ENCODE measurements around the gene RUSF1.

DNA sequence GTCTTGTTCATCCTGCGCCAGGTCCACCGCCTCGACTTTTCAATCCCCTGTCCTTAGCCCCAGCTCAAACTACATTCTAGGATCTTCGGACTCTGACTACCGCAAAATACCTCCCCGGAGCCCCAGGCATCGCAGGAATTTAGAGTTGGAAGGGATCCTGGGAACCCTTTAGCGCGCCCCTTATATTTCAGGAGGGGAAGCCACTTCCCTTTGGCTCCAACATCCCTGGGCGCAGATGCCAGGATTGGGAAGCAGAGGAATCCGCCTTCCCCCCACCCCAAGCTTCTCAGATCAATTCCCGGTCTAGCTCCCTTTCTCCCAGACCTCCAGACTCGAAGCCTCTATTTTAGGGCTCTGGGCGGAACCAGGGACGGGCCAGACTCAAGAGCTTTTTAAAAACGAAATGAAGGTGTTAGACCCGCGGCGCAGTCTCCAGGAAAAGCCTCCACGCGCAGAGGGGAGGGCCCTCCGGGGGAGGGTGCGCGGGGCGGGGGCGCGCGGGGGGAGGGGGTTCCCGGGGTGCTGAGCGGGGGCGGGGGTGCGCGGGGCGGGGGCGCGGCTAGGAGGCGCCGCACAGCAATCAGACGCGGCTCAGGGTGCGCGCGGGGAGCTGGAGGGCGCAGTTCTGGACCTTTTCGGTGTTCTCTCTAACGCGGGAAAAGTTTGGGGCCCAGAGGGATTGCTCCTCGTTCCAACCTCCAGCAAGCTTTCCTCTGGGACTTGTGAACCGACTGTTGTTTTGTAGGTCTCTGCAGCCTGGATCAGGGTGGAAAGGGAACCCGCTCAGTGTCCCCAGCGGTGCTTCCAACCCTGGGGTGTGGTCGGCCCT lies 21.1 kb upstream of the RUSF1 start:
- no peak for TF ChIP-seq CEBPB (IDR thresholded peaks at IDR 0.05)
- TF ChIP-seq ZBTB7A (IDR thresholded peaks at IDR 0.05; ENCODE audit: low read depth), result no peak
- TF ChIP-seq, protein P1, sequence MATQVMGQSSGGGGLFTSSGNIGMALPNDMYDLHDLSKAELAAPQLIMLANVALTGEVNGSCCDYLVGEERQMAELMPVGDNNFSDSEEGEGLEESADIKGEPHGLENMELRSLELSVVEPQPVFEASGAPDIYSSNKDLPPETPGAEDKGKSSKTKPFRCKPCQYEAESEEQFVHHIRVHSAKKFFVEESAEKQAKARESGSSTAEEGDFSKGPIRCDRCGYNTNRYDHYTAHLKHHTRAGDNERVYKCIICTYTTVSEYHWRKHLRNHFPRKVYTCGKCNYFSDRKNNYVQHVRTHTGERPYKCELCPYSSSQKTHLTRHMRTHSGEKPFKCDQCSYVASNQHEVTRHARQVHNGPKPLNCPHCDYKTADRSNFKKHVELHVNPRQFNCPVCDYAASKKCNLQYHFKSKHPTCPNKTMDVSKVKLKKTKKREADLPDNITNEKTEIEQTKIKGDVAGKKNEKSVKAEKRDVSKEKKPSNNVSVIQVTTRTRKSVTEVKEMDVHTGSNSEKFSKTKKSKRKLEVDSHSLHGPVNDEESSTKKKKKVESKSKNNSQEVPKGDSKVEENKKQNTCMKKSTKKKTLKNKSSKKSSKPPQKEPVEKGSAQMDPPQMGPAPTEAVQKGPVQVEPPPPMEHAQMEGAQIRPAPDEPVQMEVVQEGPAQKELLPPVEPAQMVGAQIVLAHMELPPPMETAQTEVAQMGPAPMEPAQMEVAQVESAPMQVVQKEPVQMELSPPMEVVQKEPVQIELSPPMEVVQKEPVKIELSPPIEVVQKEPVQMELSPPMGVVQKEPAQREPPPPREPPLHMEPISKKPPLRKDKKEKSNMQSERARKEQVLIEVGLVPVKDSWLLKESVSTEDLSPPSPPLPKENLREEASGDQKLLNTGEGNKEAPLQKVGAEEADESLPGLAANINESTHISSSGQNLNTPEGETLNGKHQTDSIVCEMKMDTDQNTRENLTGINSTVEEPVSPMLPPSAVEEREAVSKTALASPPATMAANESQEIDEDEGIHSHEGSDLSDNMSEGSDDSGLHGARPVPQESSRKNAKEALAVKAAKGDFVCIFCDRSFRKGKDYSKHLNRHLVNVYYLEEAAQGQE (IDR thresholded peaks at IDR 0.05; ENCODE audit: low read depth), result no peak
- TF ChIP-seq NFIC (IDR thresholded peaks at IDR 0.05), result no peak
- TF ChIP-seq EP300 (IDR thresholded peaks at IDR 0.05; ENCODE audit: borderline replicate concordance), result no peak
- TF ChIP-seq, protein P2, sequence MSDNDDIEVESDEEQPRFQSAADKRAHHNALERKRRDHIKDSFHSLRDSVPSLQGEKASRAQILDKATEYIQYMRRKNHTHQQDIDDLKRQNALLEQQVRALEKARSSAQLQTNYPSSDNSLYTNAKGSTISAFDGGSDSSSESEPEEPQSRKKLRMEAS (IDR thresholded peaks at IDR 0.05), result no peak
- TF ChIP-seq RAD21 (IDR thresholded peaks at IDR 0.05; ENCODE audit: low read depth), result no peak
- no peak for TF ChIP-seq YY1 (IDR thresholded peaks at IDR 0.05; ENCODE audit: low read depth)
- TF ChIP-seq, protein P3, sequence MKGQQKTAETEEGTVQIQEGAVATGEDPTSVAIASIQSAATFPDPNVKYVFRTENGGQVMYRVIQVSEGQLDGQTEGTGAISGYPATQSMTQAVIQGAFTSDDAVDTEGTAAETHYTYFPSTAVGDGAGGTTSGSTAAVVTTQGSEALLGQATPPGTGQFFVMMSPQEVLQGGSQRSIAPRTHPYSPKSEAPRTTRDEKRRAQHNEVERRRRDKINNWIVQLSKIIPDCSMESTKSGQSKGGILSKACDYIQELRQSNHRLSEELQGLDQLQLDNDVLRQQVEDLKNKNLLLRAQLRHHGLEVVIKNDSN (IDR thresholded peaks at IDR 0.05), result no peak
- no peak for TF ChIP-seq TAF1 (IDR thresholded peaks at IDR 0.05; ENCODE audit: low read depth)
- no peak for TF ChIP-seq TCF12 (IDR thresholded peaks at IDR 0.05; ENCODE audit: low read depth)
- no peak for TF ChIP-seq EGR1 (IDR thresholded peaks at IDR 0.05)
- no peak for TF ChIP-seq FOXM1 (IDR thresholded peaks at IDR 0.05; ENCODE audit: borderline replicate concordance, low read depth)
- no peak for TF ChIP-seq CREB1 (IDR thresholded peaks at IDR 0.05; ENCODE audit: low read depth)

Measured in Ishikawa (cell line).